HUDEP-2 (cell line): ENCODE data around the gene HOXD13.

Source experiments
- DNase-seq, 76 experiments: peaks; one replicate each; lab custom pipeline; 2025; ENCODE audit not compliant: unreplicated experiment in 76 of 76; lab: John Stamatoyannopoulos, UW

HOXD13 gene

GRCh38 chr2:176130147-176130956, 37.8 kb downstream of the HOXD13 start:
- DNase-seq, result peak in 2 of 76 experiments; percentile 9

GRCh38 chr2:176130957-176131847, 38.7 kb downstream of the HOXD13 start:
- DNase-seq, result no peak

- DNase-seq, result no peak
Measured at GRCh38 chr2:176131848-176132158, 39.3 kb downstream of the HOXD13 start.

- DNase-seq, result no peak
Measured at GRCh38 chr2:176132205-176133171, 40.0 kb downstream of the HOXD13 start.

DNA sequence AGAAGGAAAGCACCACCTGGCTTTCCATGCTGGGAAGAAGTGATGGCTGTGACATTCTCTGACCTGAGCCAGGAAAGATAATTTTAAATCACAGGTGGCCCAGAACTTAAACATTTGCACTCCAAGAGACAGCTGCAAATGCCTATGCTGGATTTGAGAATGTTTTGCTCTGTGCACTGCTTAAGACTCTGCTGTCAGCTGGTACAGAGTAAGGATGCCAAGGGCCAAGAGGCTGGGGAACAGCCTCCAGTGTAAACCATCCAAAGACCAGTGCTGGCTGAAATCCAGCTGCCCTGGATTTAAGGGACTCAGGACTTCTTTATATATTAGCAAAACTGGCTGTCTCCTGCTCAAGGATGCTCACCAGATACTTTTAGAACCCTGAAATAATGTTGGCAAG, 40.9 kb downstream of the HOXD13 start:
- no peak for DNase-seq

GRCh38 chr2:176134035-176134434, 41.5 kb downstream of the HOXD13 start:
- DNase-seq, result no peak

DNA sequence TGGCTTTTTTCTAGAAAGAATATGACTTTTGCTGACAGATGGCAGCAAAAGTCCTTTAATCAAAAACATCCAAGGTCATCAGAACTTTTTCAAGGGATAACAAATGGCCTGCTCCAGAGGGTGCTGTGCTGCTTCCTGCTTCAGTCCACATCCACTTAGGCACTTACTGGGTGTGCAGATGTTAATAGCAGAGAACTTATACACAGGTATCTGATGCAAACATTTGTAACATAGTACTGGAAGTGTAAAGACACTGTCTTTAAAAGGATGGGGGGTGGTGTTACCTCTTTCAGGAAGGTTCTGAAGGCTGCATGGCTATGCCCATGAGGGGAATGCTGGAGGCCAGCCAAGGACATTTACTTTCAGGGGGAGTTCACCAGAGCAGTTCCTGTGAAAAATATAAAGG, 42.5 kb downstream of the HOXD13 start:
- DNase-seq, result no peak

DNA sequence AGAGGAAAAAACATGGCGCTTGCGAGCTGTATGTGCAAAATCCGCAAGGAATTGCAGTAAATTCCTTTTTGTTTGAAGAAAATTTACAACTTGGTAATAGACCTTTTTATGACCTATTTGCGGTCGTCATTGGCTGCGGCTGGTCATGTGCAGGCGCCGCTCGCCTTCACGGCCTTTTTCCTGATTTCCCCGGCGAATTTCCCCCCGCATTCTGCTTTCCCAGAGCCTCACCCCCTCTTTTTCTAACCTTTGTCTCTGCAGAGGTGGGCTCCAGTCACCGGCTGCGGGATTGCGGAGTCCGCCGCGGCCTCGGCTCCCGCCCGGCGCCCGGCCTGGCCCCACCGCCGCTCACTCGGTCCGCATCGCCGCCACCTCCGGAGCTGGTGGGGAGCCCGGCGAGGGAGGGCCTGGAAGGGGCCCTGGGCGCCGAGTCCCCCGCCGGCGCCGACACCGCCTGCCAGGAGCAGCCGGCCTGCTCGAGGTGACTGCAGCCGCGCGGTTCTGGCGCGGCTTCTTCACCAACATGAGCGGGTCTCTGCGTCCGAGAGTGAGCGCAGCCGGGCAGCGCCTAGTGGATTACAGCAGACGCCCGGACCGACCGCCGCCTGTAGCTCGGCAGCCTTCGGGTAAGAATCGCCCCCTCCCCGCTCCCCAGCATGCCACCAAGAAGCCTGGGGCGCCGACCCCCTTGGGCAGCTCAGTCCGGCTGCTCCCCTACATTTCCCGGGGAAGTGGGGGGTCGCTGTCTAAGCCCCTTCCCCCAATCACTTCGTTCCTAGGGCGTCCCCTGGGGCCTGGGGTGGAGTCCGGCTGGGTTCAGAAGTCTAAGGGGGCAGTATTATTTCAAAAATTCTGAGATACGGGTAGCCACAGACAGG, 44.1 kb downstream of the HOXD13 start:
- DNase-seq, result no peak

- no peak for DNase-seq
Measured at GRCh38 chr2:176137252-176137580, 44.7 kb downstream of the HOXD13 start.

- DNase-seq, result no peak
Measured at GRCh38 chr2:176137906-176138305, 45.4 kb downstream of the HOXD13 start.

- no peak for DNase-seq
Measured at GRCh38 chr2:176138526-176138922, 46.0 kb downstream of the HOXD13 start.

GRCh38 chr2:176138923-176139660, 46.6 kb downstream of the HOXD13 start:
- DNase-seq, result no peak

- DNase-seq, result no peak
Measured at GRCh38 chr2:176139661-176140512, 47.4 kb downstream of the HOXD13 start.

GRCh38 chr2:176140513-176141317, 48.2 kb downstream of the HOXD13 start:
- DNase-seq, result peak in 64 of 76 experiments; percentile 5 to 77 (median 47)

- DNase-seq, result no peak
Measured at GRCh38 chr2:176142281-176142680, 49.8 kb downstream of the HOXD13 start.
